Parathyroid adenoma (tissue), 2 donors: Measurements from ENCODE around the gene SLC35G6.

ENCODE experiments used
- H2AFZ ChIP-seq: fragments of 300-600 bp; sonication (generic); one replicate; pipeline ENCODE4 v1.7.0; 2017; ENCODE audit warnings: antibody characterized with exemption, mild to moderate bottlenecking
- H3K27ac ChIP-seq: fragments of 300-600 bp; sonication (generic); one replicate; pipeline ENCODE4 v1.7.0; 2017
- H3K27me3 ChIP-seq: fragments of 300-600 bp; sonication (generic); one replicate; pipeline ENCODE4 v1.7.0; 2017; ENCODE audit warnings: low read length; ENCODE audit not compliant: control insufficient read depth, insufficient read depth
- H3K36me3 ChIP-seq: fragments of 300-600 bp; sonication (generic); one replicate; pipeline ENCODE4 v1.7.0; 2017; ENCODE audit warnings: low read length; ENCODE audit not compliant: control insufficient read depth, insufficient read depth
- H3K4me1 ChIP-seq: fragments of 300-600 bp; sonication (generic); one replicate; pipeline ENCODE4 v1.7.0; 2017; ENCODE audit warnings: control low read depth
- H3K4me2 ChIP-seq: fragments of 300-600 bp; sonication (generic); one replicate; pipeline ENCODE4 v1.7.0; 2017; ENCODE audit warnings: low read length
- H3K4me3 ChIP-seq: fragments of 300-600 bp; sonication (generic); one replicate; pipeline ENCODE4 v1.7.0; 2017; ENCODE audit warnings: low read depth, low read length
- H3K79me2 ChIP-seq: fragments of 300-600 bp; sonication (generic); one replicate; pipeline ENCODE4 v1.7.0; 2017; ENCODE audit warnings: control low read depth
- H3K9ac ChIP-seq: fragments of 300-600 bp; sonication (generic); one replicate; pipeline ENCODE4 v1.7.0; 2017; ENCODE audit warnings: mild to moderate bottlenecking
- H3K9me3 ChIP-seq: fragments of 300-600 bp; sonication (generic); one replicate; pipeline ENCODE4 v1.7.0; 2017; ENCODE audit warnings: low read length; ENCODE audit not compliant: control insufficient read depth
- TF ChIP-seq, protein P1 (sequence below): fragments of 300-600 bp; sonication (generic); IDR thresholded peaks from one replicate; pipeline ENCODE4 v1.7.0; 2017; ENCODE audit warnings: antibody characterized with exemption, mild to moderate bottlenecking
- donor health status: primary hyperparathyroidism.

The SLC35G6 gene

GRCh38 chr17:7465597-7466275, 15.5 kb upstream of the SLC35G6 start:
- TF ChIP-seq, protein P1, sequence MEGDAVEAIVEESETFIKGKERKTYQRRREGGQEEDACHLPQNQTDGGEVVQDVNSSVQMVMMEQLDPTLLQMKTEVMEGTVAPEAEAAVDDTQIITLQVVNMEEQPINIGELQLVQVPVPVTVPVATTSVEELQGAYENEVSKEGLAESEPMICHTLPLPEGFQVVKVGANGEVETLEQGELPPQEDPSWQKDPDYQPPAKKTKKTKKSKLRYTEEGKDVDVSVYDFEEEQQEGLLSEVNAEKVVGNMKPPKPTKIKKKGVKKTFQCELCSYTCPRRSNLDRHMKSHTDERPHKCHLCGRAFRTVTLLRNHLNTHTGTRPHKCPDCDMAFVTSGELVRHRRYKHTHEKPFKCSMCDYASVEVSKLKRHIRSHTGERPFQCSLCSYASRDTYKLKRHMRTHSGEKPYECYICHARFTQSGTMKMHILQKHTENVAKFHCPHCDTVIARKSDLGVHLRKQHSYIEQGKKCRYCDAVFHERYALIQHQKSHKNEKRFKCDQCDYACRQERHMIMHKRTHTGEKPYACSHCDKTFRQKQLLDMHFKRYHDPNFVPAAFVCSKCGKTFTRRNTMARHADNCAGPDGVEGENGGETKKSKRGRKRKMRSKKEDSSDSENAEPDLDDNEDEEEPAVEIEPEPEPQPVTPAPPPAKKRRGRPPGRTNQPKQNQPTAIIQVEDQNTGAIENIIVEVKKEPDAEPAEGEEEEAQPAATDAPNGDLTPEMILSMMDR: no peak
- H3K4me1 ChIP-seq: peaks cover 31% of the 10 kb centered on the region
- H3K36me3 ChIP-seq: no peaks in the 10 kb centered on the region
- peak overlapping the region; percentile 89 for H3K27ac ChIP-seq
- H3K4me2 ChIP-seq: no peak overlapping the region
- no peak overlapping the region for H3K4me3 ChIP-seq
- H3K79me2 ChIP-seq: peaks cover 66% of the 10 kb centered on the region
- no peaks in the 10 kb centered on the region for H3K9me3 ChIP-seq
- no peaks in the 10 kb centered on the region for H3K27me3 ChIP-seq
- no peak overlapping the region for H2AFZ ChIP-seq
- H3K9ac ChIP-seq: no peak overlapping the region

GRCh38 chr17:7466318-7466638, 15.0 kb upstream of the SLC35G6 start:
- peak overlapping the region; percentile 89 for H3K27ac ChIP-seq
- H3K4me1 ChIP-seq: peaks cover 36% of the 10 kb centered on the region
- H3K27me3 ChIP-seq: no peaks in the 10 kb centered on the region
- no peak overlapping the region for H3K4me2 ChIP-seq
- H2AFZ ChIP-seq: no peak overlapping the region
- H3K9ac ChIP-seq: no peak overlapping the region
- H3K79me2 ChIP-seq: peaks cover 72% of the 10 kb centered on the region
- TF ChIP-seq, protein P1: no peak
- no peak overlapping the region for H3K4me3 ChIP-seq
- no peaks in the 10 kb centered on the region for H3K36me3 ChIP-seq
- no peaks in the 10 kb centered on the region for H3K9me3 ChIP-seq

- H3K4me1 ChIP-seq: peaks cover 41% of the 10 kb centered on the region
- TF ChIP-seq, protein P1: no peak
- H3K9ac ChIP-seq: no peak overlapping the region
- no peaks in the 10 kb centered on the region for H3K27me3 ChIP-seq
- peak overlapping the region; percentile 89 for H3K27ac ChIP-seq
- H3K36me3 ChIP-seq: no peaks in the 10 kb centered on the region
- H3K4me3 ChIP-seq: no peak overlapping the region
- peak overlapping the region; percentile 29 for H3K4me2 ChIP-seq
- peaks cover 73% of the 10 kb centered on the region for H3K79me2 ChIP-seq
- H3K9me3 ChIP-seq: no peaks in the 10 kb centered on the region
- H2AFZ ChIP-seq: peak overlapping the region; percentile 39
Observed at GRCh38 chr17:7466639-7467341, 14.5 kb upstream of the SLC35G6 start.

- Histone ChIP-seq H3K27me3 (no peaks in the 10 kb centered on the region), H3K4me1 (peaks cover 44% of the 10 kb centered on the region), H3K9ac (no peak overlapping the region)
Observed at GRCh38 chr17:7467498-7467897, 13.7 kb upstream of the SLC35G6 start.

More at GRCh38 chr17:7467498-7467897, 13.7 kb upstream of the SLC35G6 start:
- Histone ChIP-seq H3K79me2 (peaks cover 75% of the 10 kb centered on the region), H3K27ac (peak overlapping the region; percentile 89), H3K4me3 (no peak overlapping the region), H3K4me2 (peak overlapping the region; percentile 29), H3K9me3 (no peaks in the 10 kb centered on the region), H2AFZ (no peak overlapping the region), H3K36me3 (no peaks in the 10 kb centered on the region)
- TF ChIP-seq, protein P1: no peak
